IPS-15b (cell line): ENCODE data around the gene TDRD12.

ENCODE experiments used
- H3K27me3 ChIP-seq: one replicate; pipeline ENCODE4 v1.6.1; 2013; ENCODE audit warnings: low read length; ENCODE audit not compliant: control insufficient read depth, insufficient read depth
- H3K36me3 ChIP-seq: one replicate; pipeline ENCODE4 v1.6.1; 2013; ENCODE audit warnings: low read length; ENCODE audit not compliant: control insufficient read depth, insufficient read depth
- H3K4me1 ChIP-seq: one replicate; pipeline ENCODE4 v1.6.1; 2013; ENCODE audit warnings: mild to moderate bottlenecking, low read length; ENCODE audit not compliant: control insufficient read depth, insufficient read depth
- H3K4me3 ChIP-seq: one replicate; pipeline ENCODE4 v1.5.1; 2013; ENCODE audit warnings: low read depth, low read length
- H3K9ac ChIP-seq: one replicate; pipeline ENCODE4 v1.6.1; 2013; ENCODE audit warnings: low read depth, mild to moderate bottlenecking, low read length
- H3K9me3 ChIP-seq: one replicate; pipeline ENCODE4 v1.6.1; 2013; ENCODE audit warnings: mild to moderate bottlenecking, low read length; ENCODE audit not compliant: control insufficient read depth, insufficient read depth

TDRD12 gene

GRCh38 chr19:32814624-32815023 lies 95.1 kb downstream of the TDRD12 start:
- Histone ChIP-seq H3K27me3 (no peaks in the 10 kb centered on the region), H3K4me3 (no peak overlapping the region), H3K4me1 (peaks cover 13% of the 10 kb centered on the region), H3K9ac (no peak overlapping the region), H3K36me3 (no peaks in the 10 kb centered on the region), H3K9me3 (no peaks in the 10 kb centered on the region)

- Histone ChIP-seq H3K9ac (no peak overlapping the region), H3K36me3 (no peaks in the 10 kb centered on the region), H3K4me3 (no peak overlapping the region), H3K9me3 (no peaks in the 10 kb centered on the region), H3K27me3 (no peaks in the 10 kb centered on the region), H3K4me1 (peaks cover 13% of the 10 kb centered on the region)
Measured at GRCh38 chr19:32816555-32817099, 97.1 kb downstream of the TDRD12 start.

GRCh38 chr19:32817569-32818476 lies 98.3 kb downstream of the TDRD12 start:
- H3K9me3 ChIP-seq: no peaks in the 10 kb centered on the region
- H3K4me1 ChIP-seq: peaks cover 13% of the 10 kb centered on the region
- no peaks in the 10 kb centered on the region for H3K27me3 ChIP-seq
- H3K4me3 ChIP-seq: no peak overlapping the region
- H3K9ac ChIP-seq: no peak overlapping the region
- H3K36me3 ChIP-seq: no peaks in the 10 kb centered on the region

- no peaks in the 10 kb centered on the region for H3K9me3 ChIP-seq
- no peak overlapping the region for H3K4me3 ChIP-seq
- H3K36me3 ChIP-seq: no peaks in the 10 kb centered on the region
- H3K4me1 ChIP-seq: peaks cover 13% of the 10 kb centered on the region
- no peaks in the 10 kb centered on the region for H3K27me3 ChIP-seq
- H3K9ac ChIP-seq: no peak overlapping the region
Measured at GRCh38 chr19:32818536-32818935, 99.0 kb downstream of the TDRD12 start.

- H3K4me1 ChIP-seq: peaks cover 14% of the 10 kb centered on the region
- no peak overlapping the region for H3K4me3 ChIP-seq
- no peaks in the 10 kb centered on the region for H3K27me3 ChIP-seq
- no peak overlapping the region for H3K9ac ChIP-seq
- no peaks in the 10 kb centered on the region for H3K36me3 ChIP-seq
- H3K9me3 ChIP-seq: no peaks in the 10 kb centered on the region
Measured at GRCh38 chr19:32819419-32820400, 100.1 kb downstream of the TDRD12 start.

- Histone ChIP-seq H3K4me3 (no peak overlapping the region), H3K9me3 (no peaks in the 10 kb centered on the region), H3K36me3 (no peaks in the 10 kb centered on the region), H3K4me1 (peaks cover 11% of the 10 kb centered on the region), H3K27me3 (no peaks in the 10 kb centered on the region), H3K9ac (no peak overlapping the region)
Measured at GRCh38 chr19:32822916-32823746, 103.6 kb downstream of the TDRD12 start.

- Histone ChIP-seq H3K36me3 (no peaks in the 10 kb centered on the region), H3K9me3 (no peaks in the 10 kb centered on the region), H3K9ac (no peak overlapping the region), H3K4me3 (no peak overlapping the region), H3K4me1 (peaks cover 11% of the 10 kb centered on the region), H3K27me3 (no peaks in the 10 kb centered on the region)
Measured at GRCh38 chr19:32823747-32824102, 104.2 kb downstream of the TDRD12 start.

- Histone ChIP-seq H3K27me3 (no peaks in the 10 kb centered on the region), H3K4me1 (peaks cover 11% of the 10 kb centered on the region), H3K36me3 (no peaks in the 10 kb centered on the region), H3K9ac (no peak overlapping the region), H3K9me3 (no peaks in the 10 kb centered on the region), H3K4me3 (no peak overlapping the region)
Measured at GRCh38 chr19:32824191-32824751, 104.7 kb downstream of the TDRD12 start.

- Histone ChIP-seq H3K9ac (no peak overlapping the region), H3K36me3 (no peaks in the 10 kb centered on the region), H3K4me3 (no peak overlapping the region), H3K4me1 (peaks cover 11% of the 10 kb centered on the region), H3K9me3 (no peaks in the 10 kb centered on the region), H3K27me3 (no peaks in the 10 kb centered on the region)
Measured at GRCh38 chr19:32824916-32825608, 105.5 kb downstream of the TDRD12 start.

- Histone ChIP-seq H3K9ac (no peak overlapping the region), H3K36me3 (no peaks in the 10 kb centered on the region), H3K4me1 (peaks cover 11% of the 10 kb centered on the region), H3K4me3 (no peak overlapping the region), H3K9me3 (no peaks in the 10 kb centered on the region), H3K27me3 (no peaks in the 10 kb centered on the region)
Measured at GRCh38 chr19:32828139-32828538, 108.6 kb downstream of the TDRD12 start.
